Panc1 (cell line): ENCODE data around the gene KMT2E. TPM values are rescaled to one million over a fixed set of nuclear protein-coding genes. Genes with fewer than 3 reads are reported as not detected.

Experiments
- ATAC-seq: fragments of 200-7000 bp; cut with Tn5 transposase; 2 replicates; pipeline ENCODE4 v1.9.1; 2020; ENCODE audit warnings: mild to moderate bottlenecking, moderate library complexity
- BruUV-seq: library from RNA; stranded (reverse); fragments of 400-500 nt; replicated peaks from 2 replicates; lab custom pipeline; 2021; lab: Mats Ljungman, UMichigan
- CTCF ChIA-PET: fragments of 300-600 bp; sonication (Branson Sonifier 250); formaldehyde crosslinking; loops from one replicate; lab custom pipeline; 2022; ENCODE audit warnings: antibody characterized with exemption; lab: Charles Lee
- POLR2A ChIA-PET: fragments of 300-600 bp; sonication (Branson Sonifier 250); formaldehyde crosslinking; loops from one replicate; lab custom pipeline; 2022; ENCODE audit warnings: antibody characterized with exemption; lab: Charles Lee
- DNase-seq: peaks from one replicate; pipeline ENCODE4 v3.0.0-alpha.2; 2010; ENCODE audit warnings: low read depth, low spot score
- H3K27ac ChIP-seq: 2 replicates; pipeline ENCODE4 v1.5.1; 2011; ENCODE audit warnings: mild to moderate bottlenecking, low read length, inconsistent platforms
- H3K27me3 ChIP-seq: fragments of 200-500 bp; sonication (Bioruptor generic); 2 replicates; pipeline ENCODE4 v1.6.0; 2014; ENCODE audit warnings: low read length, inconsistent platforms; ENCODE audit not compliant: control insufficient read depth, insufficient read depth
- H3K36me3 ChIP-seq: fragments of 200-500 bp; sonication (Bioruptor generic); 2 replicates; pipeline ENCODE4 v1.5.1; 2014; ENCODE audit warnings: inconsistent platforms, mild to moderate bottlenecking, low read length, moderate library complexity; ENCODE audit not compliant: control insufficient read depth, insufficient read depth
- H3K4me1 ChIP-seq: 2 replicates; pipeline ENCODE4 v1.5.1; 2011; ENCODE audit warnings: inconsistent platforms, mild to moderate bottlenecking, low read length, moderate library complexity; ENCODE audit not compliant: control insufficient read depth, insufficient read depth
- H3K4me3 ChIP-seq, 2 experiments: 2 replicates each; pipeline ENCODE4 v1.5.1; 2011 to 2012; ENCODE audit warnings: low read depth in 2 of 2, low read length in 2 of 2, mild to moderate bottlenecking in 2 of 2, inconsistent platforms in 1 of 2, moderate library complexity in 1 of 2
- H3K9me3 ChIP-seq: fragments of 200-500 bp; sonication (Bioruptor generic); 2 replicates; pipeline ENCODE4 v1.5.1; 2014; ENCODE audit warnings: low read depth, mild to moderate bottlenecking, inconsistent platforms, low read length, moderate library complexity; ENCODE audit not compliant: control insufficient read depth, insufficient read depth
- CTCF ChIP-seq: fragments of 450-650 bp; IDR thresholded peaks from 2 replicates; pipeline ENCODE4 v1.5.1; 2017; ENCODE audit warnings: mild to moderate bottlenecking
- POLR2AphosphoS5 ChIP-seq: IDR thresholded peaks from 2 replicates; pipeline ENCODE4 v1.6.1; 2012; ENCODE audit warnings: mild to moderate bottlenecking, low read depth, low read length, moderate library complexity
- REST ChIP-seq, 2 experiments: IDR thresholded peaks; 2 replicates each; pipeline ENCODE4 v1.6.1; 2011 to 2012; ENCODE audit warnings: low read depth in 2 of 2, control low read depth in 1 of 2, low read length in 1 of 2, mild to moderate bottlenecking in 1 of 2, moderate library complexity in 1 of 2; ENCODE audit not compliant: insufficient read depth in 1 of 2
- SIN3A ChIP-seq: IDR thresholded peaks from 2 replicates; pipeline ENCODE4 v1.6.1; 2012; ENCODE audit warnings: low read depth, mild to moderate bottlenecking, low read length, moderate library complexity, borderline replicate concordance; ENCODE audit not compliant: insufficient read depth
- TCF7L2 ChIP-seq: IDR thresholded peaks from 2 replicates; pipeline ENCODE4 v1.6.1; 2011; ENCODE audit warnings: mild to moderate bottlenecking, low read depth, low read length, inconsistent platforms
- in situ Hi-C: cut with HindIII; loops from 2 replicates; pipeline ENCODE4 v1.10.0; 2016; ENCODE audit warnings: low sequenced_read_pairs, low pct_unique_long_range_greater_than_20kb
- intact Hi-C: fragments of 100-400 bp; cut with micrococcal nuclease; formaldehyde crosslinking; loops from one replicate; pipeline ENCODE4 v1.10.0; 2022; ENCODE audit not compliant: unreplicated experiment
- total RNA-seq: library from RNA; stranded (reverse); gene quantifications from one replicate; pipeline ENCODE4 v1.2.1, GENCODE V29; 2021; ENCODE audit not compliant: unreplicated experiment

KMT2E gene
- total RNA-seq, 1 experiment from 2014 or later, result 51.4 TPM

- no TSS peak for BruUV-seq
- POLR2A ChIA-PET, result interaction anchor here (0.7 to 1.5 kb wide), 3 partner anchors 10 to 72 kb away, joined by 3 to 14 read pairs (median 4); no protein-coding TSS in a partner anchor
- H3K27ac ChIP-seq, result peak overlapping the region; percentile 100
- TF ChIP-seq CTCF (no peak), POLR2AphosphoS5 (no peak; the same call in 1 of the 2 replicates), REST (IDR thresholded peaks at IDR 0.05; ENCODE audit: insufficient read depth in 1 of 2, low read depth in 2 of 2, low read length in 1 of 2) (no peak), TCF7L2 (no peak), SIN3A (no peak)
- DNase-seq, result no peak
- CTCF ChIA-PET, result no interaction called here
- intact Hi-C loops (no loop called here), in situ Hi-C loops (no loop called here)
- H3K9me3 ChIP-seq, result no peaks in the 10 kb centered on the region
- H3K4me3 ChIP-seq, result peak overlapping the region; percentile 92 to 93
- no peaks in the 10 kb centered on the region for H3K27me3 ChIP-seq
- peaks cover 29% of the 10 kb centered on the region for H3K4me1 ChIP-seq
- no peak for ATAC-seq
- H3K36me3 ChIP-seq, result peaks cover 18% of the 10 kb centered on the region
These were observed 2.7 kb upstream of the KMT2E start for GRCh38 chr7:105011141-105011830.

GRCh38 chr7:105011831-105012502 is 2.0 kb upstream of the KMT2E start:
- Histone ChIP-seq H3K36me3 (peaks cover 18% of the 10 kb centered on the region), H3K4me3 (peak overlapping the region; percentile 92 to 93), H3K4me1 (peaks cover 23% of the 10 kb centered on the region), H3K27ac (peak overlapping the region; percentile 100), H3K27me3 (no peaks in the 10 kb centered on the region), H3K9me3 (no peaks in the 10 kb centered on the region)
- ChIA-PET CTCF (no interaction called here), POLR2A (interaction anchor here (0.7 to 1.5 kb wide), 3 partner anchors 10 to 71 kb away, joined by 4 to 14 read pairs (median 4); no protein-coding TSS in a partner anchor)
- DNase-seq (no peak), ATAC-seq (no peak)
- BruUV-seq, result TSS peak; percentile 65
- 0 out of 4 replicates have a peak, but pooled peaks of 1 of the 2 experiments have one; percentile 5 for TF ChIP-seq REST (IDR thresholded peaks at IDR 0.05; ENCODE audit: insufficient read depth in 1 of 2, low read depth in 2 of 2, low read length in 1 of 2)
- no peak for TF ChIP-seq SIN3A
- intact Hi-C loops (no loop called here), in situ Hi-C loops (no loop called here)
